Measurements from ENCODE around the gene ZNF398. TPM values are rescaled to one million over a fixed set of nuclear protein-coding genes. Genes with fewer than 3 reads are reported as not detected.

Gene ZNF398
- total and polyA plus RNA-seq, 9 of the 15 experiments (the other 6 are each of a cell fraction or from before 2014, with no cell fraction given), result 4.0 to 18.6 (median 10.4) TPM

GRCh38 chr7:149125863-149126661, 21.2 kb upstream of the ZNF398 start, which contains the start of gene ZNF425 (continued):
- TF ChIP-seq AFF1 (IDR thresholded peaks at IDR 0.05; ENCODE audit: low read depth in 1 of 2, partially characterized antibody in 2 of 2) (peak; percentile 48 to 82), ZNF277 (CRISPR knock-in tag; IDR thresholded peaks at IDR 0.05; ENCODE audit: borderline replicate concordance) (no peak), HMGN3 (IDR thresholded peaks at IDR 0.05; ENCODE audit: borderline replicate concordance, extremely low read depth, insufficient read length, low read depth, low read length) (peak; percentile 90), ZBTB11 (CRISPR knock-in tag; IDR thresholded peaks at IDR 0.05) (0 out of 6 replicates have a peak, but pooled peaks of 1 of the 3 experiments have one; percentile 31), ZNF134 (CRISPR knock-in tag; conservative IDR thresholded peaks at IDR 0.05) (no peak), OTX1 (CRISPR knock-in tag; IDR thresholded peaks at IDR 0.05) (peak; percentile 80), SMC3 (conservative IDR thresholded peaks at IDR 0.05; ENCODE audit: insufficient read depth, low read depth, low read length) (peak; percentile 43; the same call in 1 of the 2 replicates), ZNF224 (CRISPR knock-in tag; IDR thresholded peaks at IDR 0.05) (no peak), MCM5 (IDR thresholded peaks at IDR 0.05; ENCODE audit: low read depth) (no peak), TFAM (CRISPR knock-in tag; conservative IDR thresholded peaks at IDR 0.05) (no peak), KAT8 (IDR thresholded peaks at IDR 0.05; ENCODE audit: low read depth) (no peak), ZBTB43 (CRISPR knock-in tag; IDR thresholded peaks at IDR 0.05) (no peak; the same call in 1 of the 2 replicates), PRPF4 (IDR thresholded peaks at IDR 0.05; ENCODE audit: insufficient read depth, low read depth, low read length, poor library complexity, severe bottlenecking) (peak; percentile 64), KDM1A (IDR thresholded peaks at IDR 0.05) (no peak; a peak in 1 of 4 replicates), ZNF143 (CRISPR knock-in tag; IDR thresholded peaks at IDR 0.05) (peak; percentile 98), MCM7 (IDR thresholded peaks at IDR 0.05) (no peak)

Data from K562 (cell line).